ENCODE data around the gene NFIL3. TPM values are rescaled to one million over a fixed set of nuclear protein-coding genes. Genes with fewer than 3 reads are reported as not detected.

The NFIL3 gene
- total RNA-seq, 1 experiment from 2014 or later = 13.3 TPM

GRCh38 chr9:91392435-91392834, 31.2 kb downstream of the NFIL3 start:
- in situ Hi-C loops (cut with HindIII; ENCODE audit: low pct_unique_long_range_greater_than_20kb, low sequenced_read_pairs) (no loop called here), intact Hi-C loops (cut with micrococcal nuclease; ENCODE audit: unreplicated experiment) (no loop called here)
- no peaks in the 10 kb centered on the region for H3K9me3 ChIP-seq (ENCODE audit: control insufficient read depth, insufficient read depth, low read depth, low read length)
- no peaks in the 10 kb centered on the region for H3K27me3 ChIP-seq (ENCODE audit: control insufficient read depth, insufficient read depth, low read length)
- H3K36me3 ChIP-seq (ENCODE audit: control insufficient read depth, insufficient read depth, low read length) = no peaks in the 10 kb centered on the region
- DNase-seq (ENCODE audit: low read depth, low spot score) (no peak), ATAC-seq (no peak)
- BruUV-seq (replicated peaks) = no TSS peak
- CTCF ChIA-PET = no interaction called here
- POLR2A ChIA-PET = no interaction called here
- no peak for TF ChIP-seq REST (IDR thresholded peaks at IDR 0.05; ENCODE audit: insufficient read depth in 1 of 2, low read depth in 2 of 2, low read length in 1 of 2)
- no peak for TF ChIP-seq POLR2AphosphoS5 (IDR thresholded peaks at IDR 0.05; ENCODE audit: low read depth, low read length)
- TF ChIP-seq TCF7L2 (IDR thresholded peaks at IDR 0.05; ENCODE audit: low read depth, low read length) = no peak
- no peak for TF ChIP-seq CTCF (IDR thresholded peaks at IDR 0.05)
- no peak for TF ChIP-seq SIN3A (IDR thresholded peaks at IDR 0.05; ENCODE audit: borderline replicate concordance, insufficient read depth, low read depth, low read length)
- H3K4me1 ChIP-seq (ENCODE audit: control insufficient read depth, insufficient read depth, low read length) = no peaks in the 10 kb centered on the region
- H3K27ac ChIP-seq (ENCODE audit: low read length) = no peak overlapping the region
- H3K4me3 ChIP-seq (ENCODE audit: low read depth in 2 of 2, low read length in 2 of 2) = no peak overlapping the region

- no peak for ATAC-seq
- H3K27me3 ChIP-seq (ENCODE audit: control insufficient read depth, insufficient read depth, low read length) = no peaks in the 10 kb centered on the region
- no peak for DNase-seq (ENCODE audit: low read depth, low spot score)
- intact Hi-C loops (cut with micrococcal nuclease; ENCODE audit: unreplicated experiment) = no loop called here
- no peak overlapping the region for H3K4me3 ChIP-seq (ENCODE audit: low read depth in 2 of 2, low read length in 2 of 2)
- ChIA-PET CTCF (no interaction called here), POLR2A (no interaction called here)
- in situ Hi-C loops (cut with HindIII; ENCODE audit: low pct_unique_long_range_greater_than_20kb, low sequenced_read_pairs) = no loop called here
- no peaks in the 10 kb centered on the region for H3K9me3 ChIP-seq (ENCODE audit: control insufficient read depth, insufficient read depth, low read depth, low read length)
- no peaks in the 10 kb centered on the region for H3K4me1 ChIP-seq (ENCODE audit: control insufficient read depth, insufficient read depth, low read length)
- TF ChIP-seq CTCF (IDR thresholded peaks at IDR 0.05) (no peak), TCF7L2 (IDR thresholded peaks at IDR 0.05; ENCODE audit: low read depth, low read length) (no peak), SIN3A (IDR thresholded peaks at IDR 0.05; ENCODE audit: borderline replicate concordance, insufficient read depth, low read depth, low read length) (no peak), REST (IDR thresholded peaks at IDR 0.05; ENCODE audit: insufficient read depth in 1 of 2, low read depth in 2 of 2, low read length in 1 of 2) (no peak), POLR2AphosphoS5 (IDR thresholded peaks at IDR 0.05; ENCODE audit: low read depth, low read length) (no peak)
- H3K36me3 ChIP-seq (ENCODE audit: control insufficient read depth, insufficient read depth, low read length) = no peaks in the 10 kb centered on the region
- BruUV-seq (replicated peaks) = no TSS peak
- H3K27ac ChIP-seq (ENCODE audit: low read length) = no peak overlapping the region
These were observed 31.8 kb downstream of the NFIL3 start for GRCh38 chr9:91391818-91392217.

Measured in Panc1 (cell line).